Fibroblast of lung (primary cell): ENCODE data around the gene DPM2. TPM values are rescaled to one million over a fixed set of nuclear protein-coding genes. Genes with fewer than 3 reads are reported as not detected.
A peak's percentile ranks its signal among the peaks of the same experiment; 100 is the strongest.

ENCODE experiments used
- DNase-seq, 2 donors: peaks; one replicate each; pipeline versions ENCODE4 v3.0.0 to v3.0.0-alpha.2; 2010; ENCODE audit warnings: low read depth in 2 of 2
- H2AFZ ChIP-seq: 2 replicates; pipeline ENCODE4 v1.5.1; 2012; ENCODE audit warnings: low read length, control low read depth, inconsistent platforms
- H3K27ac ChIP-seq: 2 replicates; pipeline ENCODE4 v1.5.1; 2011; ENCODE audit warnings: low read length, control low read depth; ENCODE audit not compliant: insufficient read depth
- H3K27me3 ChIP-seq: 2 replicates; pipeline ENCODE4 v1.5.1; 2011; ENCODE audit warnings: mild to moderate bottlenecking, low read length; ENCODE audit not compliant: control insufficient read depth, insufficient read depth
- H3K36me3 ChIP-seq: 2 replicates; pipeline ENCODE4 v1.5.1; 2011; ENCODE audit warnings: low read length; ENCODE audit not compliant: control insufficient read depth, insufficient read depth
- H3K4me1 ChIP-seq: 2 replicates; pipeline ENCODE4 v1.5.1; 2011; ENCODE audit warnings: low read length; ENCODE audit not compliant: control insufficient read depth, insufficient read depth; ENCODE audit errors: extremely low read depth
- H3K4me2 ChIP-seq: 2 replicates; pipeline ENCODE4 v1.5.1; 2011; ENCODE audit warnings: low read length, control low read depth; ENCODE audit not compliant: insufficient read depth; ENCODE audit errors: extremely low read depth
- H3K4me3 ChIP-seq, 4 experiments: fragments of 200-600 bp in 1 of 4; sonication (generic) in 1 of 4; replicated peaks in 1 of 4; 2 replicates each; pipeline ENCODE4 v1.5.1; 2011 to 2016; ENCODE audit warnings: low read length in 4 of 4, low read depth in 3 of 4, mild to moderate bottlenecking in 3 of 4, control low read depth in 2 of 4, inconsistent platforms in 1 of 4, mixed read lengths in 1 of 4; ENCODE audit not compliant: insufficient read depth in 1 of 4; ENCODE audit errors: control extremely low read depth in 1 of 4
- H3K79me2 ChIP-seq: 2 replicates; pipeline ENCODE4 v1.5.1; 2012; ENCODE audit warnings: mild to moderate bottlenecking, low read length, inconsistent platforms; ENCODE audit not compliant: control insufficient read depth, insufficient read depth
- H3K9ac ChIP-seq: 2 replicates; pipeline ENCODE4 v1.5.1; 2011; ENCODE audit warnings: mild to moderate bottlenecking, low read length, control low read depth; ENCODE audit not compliant: insufficient read depth
- H3K9me3 ChIP-seq: 2 replicates; pipeline ENCODE4 v1.5.1; 2012; ENCODE audit warnings: low read depth, low read length; ENCODE audit not compliant: control insufficient read depth, insufficient read depth
- H4K20me1 ChIP-seq: 2 replicates; pipeline ENCODE4 v1.5.1; 2011; ENCODE audit warnings: low read length; ENCODE audit not compliant: control insufficient read depth, insufficient read depth; ENCODE audit errors: extremely low read depth
- EZH2 ChIP-seq: IDR thresholded peaks from 2 replicates; pipeline ENCODE4 v1.5.1; 2012; ENCODE audit warnings: low read length, control low read depth, mild to moderate bottlenecking; ENCODE audit errors: missing control alignments
- polyA plus RNA-seq, 2 donors: library from polyadenylated mRNA; depleted of rRNA in 1 of 2; stranded (reverse) in 1 of 2; unstranded in 1 of 2; fragments of >200 nt; gene quantifications; 2 replicates each; pipeline ENCODE4 v1.2.1, GENCODE V29; 2011 to 2012; ENCODE audit warnings: missing spikeins in 1 of 2
- total RNA-seq: library from RNA; depleted of rRNA; stranded (reverse); fragments of >200 nt; gene quantifications from 2 replicates; pipeline ENCODE4 v1.2.1, GENCODE V29; 2014
- TF ChIP-seq, protein P1 (sequence below), 2 donors: IDR thresholded peaks in 1 of 2; conservative IDR thresholded peaks in 1 of 2; 1 replicate in 1 of 2; 2 replicates in 1 of 2; pipeline ENCODE4 v1.5.1; 2011 to 2012; ENCODE audit warnings: low read length in 2 of 2, control low read depth in 1 of 2, inconsistent platforms in 1 of 2, low read depth in 1 of 2, mild to moderate bottlenecking in 1 of 2

DPM2 gene
- total and polyA plus RNA-seq, 2 donors (not counting 1 experiment from before 2014, with no cell fraction given): 11.7 to 24.1 TPM

DNA sequence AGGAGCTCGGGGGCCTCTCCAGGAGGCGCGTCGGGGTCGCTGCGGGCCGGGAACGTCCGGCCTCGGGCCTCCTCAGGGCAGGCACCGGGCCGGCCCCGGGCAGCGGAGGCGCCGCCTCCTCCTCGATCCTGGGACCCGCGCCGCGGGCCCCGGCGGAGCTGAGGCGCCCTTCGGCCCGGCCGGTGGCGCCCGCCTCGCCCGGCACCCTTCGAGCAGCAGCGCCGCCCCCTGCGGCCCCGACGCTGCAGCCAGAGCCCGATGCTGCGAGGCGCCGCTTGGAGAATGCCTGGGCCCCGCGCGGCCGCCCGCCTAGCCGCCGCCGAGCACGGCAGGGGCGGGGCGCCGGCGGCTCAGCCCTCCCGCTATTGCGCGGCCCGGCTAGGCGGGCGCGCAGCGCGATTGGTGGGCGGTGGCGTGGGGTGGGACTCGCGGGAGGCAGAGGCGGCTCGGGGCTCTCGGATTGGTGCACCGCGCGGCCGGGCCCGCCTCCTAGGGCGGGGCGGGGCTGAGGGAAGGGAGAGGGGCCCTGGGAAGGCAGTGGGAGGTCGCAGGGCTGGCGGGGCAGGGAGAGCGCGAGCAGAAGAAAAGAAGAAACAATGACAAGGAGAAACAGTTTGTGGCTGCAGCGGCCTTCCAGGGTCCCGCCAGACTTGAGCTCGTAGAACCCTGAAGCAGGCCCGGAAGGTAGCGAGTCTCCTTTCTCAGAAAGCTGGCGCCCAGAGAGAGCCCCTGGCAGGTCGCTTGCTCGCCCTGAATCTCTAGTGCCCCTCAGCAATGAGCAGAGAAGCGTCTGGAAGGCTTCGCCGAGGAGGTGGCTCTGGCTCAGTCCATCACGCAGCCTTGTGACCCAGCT, 43.3 kb upstream of the DPM2 start, which contains the start of gene EEIG1:
Gene EEIG1, minus strand, starts transcription at position 284 of the 853 bp plus-strand sequence. CDS start 852 bp downstream, outside the sequence.
- peak within 1 kb of the TSS; percentile 85 for H2AFZ ChIP-seq
- peak within 1 kb of the TSS; percentile 56 for H3K27ac ChIP-seq
- H3K79me2 ChIP-seq: peaks cover 37% of the 10 kb centered on the region
- peaks cover 10% of the 10 kb centered on the region for H3K4me1 ChIP-seq
- peak within 1 kb of the TSS; percentile 92 for H3K4me2 ChIP-seq
- no peaks in the 10 kb centered on the region for H3K27me3 ChIP-seq
- no peaks in the 10 kb centered on the region for H3K9me3 ChIP-seq
- peak; percentile 84 to 85 for DNase-seq
- H3K9ac ChIP-seq: peak within 1 kb of the TSS; percentile 67
- TF ChIP-seq, protein P1, sequence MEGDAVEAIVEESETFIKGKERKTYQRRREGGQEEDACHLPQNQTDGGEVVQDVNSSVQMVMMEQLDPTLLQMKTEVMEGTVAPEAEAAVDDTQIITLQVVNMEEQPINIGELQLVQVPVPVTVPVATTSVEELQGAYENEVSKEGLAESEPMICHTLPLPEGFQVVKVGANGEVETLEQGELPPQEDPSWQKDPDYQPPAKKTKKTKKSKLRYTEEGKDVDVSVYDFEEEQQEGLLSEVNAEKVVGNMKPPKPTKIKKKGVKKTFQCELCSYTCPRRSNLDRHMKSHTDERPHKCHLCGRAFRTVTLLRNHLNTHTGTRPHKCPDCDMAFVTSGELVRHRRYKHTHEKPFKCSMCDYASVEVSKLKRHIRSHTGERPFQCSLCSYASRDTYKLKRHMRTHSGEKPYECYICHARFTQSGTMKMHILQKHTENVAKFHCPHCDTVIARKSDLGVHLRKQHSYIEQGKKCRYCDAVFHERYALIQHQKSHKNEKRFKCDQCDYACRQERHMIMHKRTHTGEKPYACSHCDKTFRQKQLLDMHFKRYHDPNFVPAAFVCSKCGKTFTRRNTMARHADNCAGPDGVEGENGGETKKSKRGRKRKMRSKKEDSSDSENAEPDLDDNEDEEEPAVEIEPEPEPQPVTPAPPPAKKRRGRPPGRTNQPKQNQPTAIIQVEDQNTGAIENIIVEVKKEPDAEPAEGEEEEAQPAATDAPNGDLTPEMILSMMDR (conservative IDR thresholded peaks at IDR 0.05 in 1 of 2, IDR thresholded peaks at IDR 0.05 in 1 of 2; ENCODE audit: low read depth in 1 of 2, low read length in 2 of 2): no peak
- TF ChIP-seq EZH2: no peak
- no peaks in the 10 kb centered on the region for H4K20me1 ChIP-seq
- peak within 1 kb of the TSS; percentile 51 to 91 (median 75) for H3K4me3 ChIP-seq
- no peaks in the 10 kb centered on the region for H3K36me3 ChIP-seq

DNA sequence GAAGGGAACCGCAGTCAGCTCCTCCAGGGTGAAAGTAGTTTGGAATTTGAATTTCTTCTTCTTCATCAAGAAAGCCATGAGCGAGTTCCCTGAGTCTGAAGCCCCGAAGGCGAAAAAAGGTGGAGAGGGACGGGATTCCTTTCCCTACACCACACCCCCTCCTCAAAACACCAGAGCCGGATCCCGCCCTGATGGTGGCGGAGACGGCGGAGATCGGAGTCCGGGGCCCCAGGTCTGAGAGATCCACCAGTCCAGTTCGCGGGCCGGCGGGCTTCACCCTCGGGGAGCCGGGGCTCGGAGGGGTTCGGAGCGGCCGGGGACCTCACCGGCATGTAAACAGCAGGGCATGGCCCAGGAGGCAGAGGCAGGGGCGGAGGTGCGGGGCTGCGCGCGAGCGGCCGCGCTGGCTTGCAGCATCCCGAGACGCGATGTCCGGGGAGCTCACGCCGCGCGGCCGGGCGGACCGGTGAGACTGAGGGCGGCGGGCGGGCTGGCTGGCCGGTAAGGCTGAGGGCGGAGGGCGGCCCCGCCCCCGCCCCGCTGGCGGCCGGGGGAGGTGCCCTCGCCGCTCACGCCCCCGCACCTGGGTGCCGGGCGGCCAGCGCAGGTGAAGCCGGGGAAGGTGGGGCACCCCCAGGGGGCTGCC, 42.5 kb upstream of the DPM2 start:
- no peak overlapping the region for H2AFZ ChIP-seq
- H3K27me3 ChIP-seq: no peaks in the 10 kb centered on the region
- TF ChIP-seq EZH2: no peak
- TF ChIP-seq, protein P1 (conservative IDR thresholded peaks at IDR 0.05 in 1 of 2, IDR thresholded peaks at IDR 0.05 in 1 of 2; ENCODE audit: low read depth in 1 of 2, low read length in 2 of 2): no peak
- no peak for DNase-seq
- H3K9ac ChIP-seq: peak overlapping the region; percentile 67
- H4K20me1 ChIP-seq: no peaks in the 10 kb centered on the region
- no peaks in the 10 kb centered on the region for H3K9me3 ChIP-seq
- H3K4me1 ChIP-seq: peaks cover 14% of the 10 kb centered on the region
- H3K36me3 ChIP-seq: no peaks in the 10 kb centered on the region
- peaks cover 44% of the 10 kb centered on the region for H3K79me2 ChIP-seq
- H3K4me2 ChIP-seq: peak overlapping the region; percentile 87
- H3K27ac ChIP-seq: peak overlapping the region; percentile 34
- H3K4me3 ChIP-seq: peak overlapping the region; percentile 50 to 91 (median 75)
